ENCODE measurements around the gene GAD1.

Gene GAD1

DNA sequence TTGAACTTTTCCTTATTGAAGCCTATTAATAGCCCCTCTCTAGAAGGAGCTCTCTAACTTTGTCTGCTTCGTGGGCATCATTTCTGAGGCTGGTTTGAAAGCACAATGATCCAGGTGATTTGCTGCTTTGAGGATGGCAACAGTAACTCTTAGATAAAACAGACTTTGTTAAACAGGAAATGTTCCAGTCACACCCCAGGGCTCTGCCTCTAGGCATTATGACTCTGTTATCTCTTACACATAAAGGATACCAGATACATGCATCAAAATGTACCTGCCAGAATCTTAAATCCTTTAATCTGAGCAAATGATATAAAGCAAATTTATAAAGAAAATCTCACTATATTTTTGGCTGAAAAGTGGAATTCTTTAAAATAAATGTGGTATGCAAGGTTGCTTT lies 52.3 kb downstream of the GAD1 start:
- H3K36me3 ChIP-seq (ENCODE audit: control insufficient read depth, insufficient read depth, low read length) = no peaks in the 10 kb centered on the region
- H3K9ac ChIP-seq (ENCODE audit: low read length) = no peak overlapping the region
- no peak overlapping the region for H3K4me3 ChIP-seq (ENCODE audit: low read length)
- H3K4me1 ChIP-seq (ENCODE audit: control insufficient read depth, insufficient read depth, low read length) = no peaks in the 10 kb centered on the region
- H3K27me3 ChIP-seq (ENCODE audit: control insufficient read depth, insufficient read depth, low read length) = no peaks in the 10 kb centered on the region
- H3K9me3 ChIP-seq (ENCODE audit: control insufficient read depth, low read length) = no peaks in the 10 kb centered on the region

GRCh38 chr2:170869461-170869860 lies 52.8 kb downstream of the GAD1 start:
- Histone ChIP-seq H3K9ac (ENCODE audit: low read length) (no peak overlapping the region), H3K4me1 (ENCODE audit: control insufficient read depth, insufficient read depth, low read length) (no peaks in the 10 kb centered on the region), H3K9me3 (ENCODE audit: control insufficient read depth, low read length) (no peaks in the 10 kb centered on the region), H3K27me3 (ENCODE audit: control insufficient read depth, insufficient read depth, low read length) (no peaks in the 10 kb centered on the region), H3K4me3 (ENCODE audit: low read length) (no peak overlapping the region), H3K36me3 (ENCODE audit: control insufficient read depth, insufficient read depth, low read length) (no peaks in the 10 kb centered on the region)

DNA sequence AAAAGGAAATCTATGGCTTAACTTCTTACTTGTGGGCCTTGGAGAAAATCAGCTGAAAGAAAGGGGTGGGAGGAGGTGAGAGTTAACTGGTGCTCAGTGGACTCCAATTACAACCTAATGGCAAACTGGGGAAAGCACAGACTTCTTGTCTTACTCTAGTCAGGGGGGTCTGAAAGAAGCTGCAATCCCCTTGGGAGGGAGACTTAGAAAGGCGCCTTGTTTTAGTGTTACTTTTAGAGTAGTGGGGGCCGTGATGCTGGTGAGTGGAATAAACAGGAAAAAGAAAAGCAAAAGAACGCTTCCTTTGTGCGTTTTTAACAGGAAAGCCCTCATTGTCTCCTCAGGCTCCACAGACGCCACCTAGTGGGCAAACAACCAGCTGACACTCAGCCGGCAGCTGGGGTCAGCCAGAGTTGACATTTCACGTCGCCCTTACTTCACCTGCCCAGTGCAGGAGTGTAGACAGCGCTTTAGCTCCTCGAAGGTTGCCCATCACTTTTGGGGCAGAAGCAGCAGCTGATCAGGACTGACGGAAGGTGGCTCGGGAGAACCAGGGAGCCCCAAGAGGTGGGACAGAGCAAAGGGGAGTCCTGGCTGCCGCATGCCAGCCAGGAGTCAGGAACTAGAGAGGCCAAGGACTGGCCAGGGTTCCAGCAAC lies 56.5 kb downstream of the GAD1 start:
- Histone ChIP-seq H3K4me1 (ENCODE audit: control insufficient read depth, insufficient read depth, low read length) (no peaks in the 10 kb centered on the region), H3K36me3 (ENCODE audit: control insufficient read depth, insufficient read depth, low read length) (no peaks in the 10 kb centered on the region), H3K9me3 (ENCODE audit: control insufficient read depth, low read length) (no peaks in the 10 kb centered on the region), H3K9ac (ENCODE audit: low read length) (no peak overlapping the region), H3K27me3 (ENCODE audit: control insufficient read depth, insufficient read depth, low read length) (no peaks in the 10 kb centered on the region), H3K4me3 (ENCODE audit: low read length) (no peak overlapping the region)

DNA sequence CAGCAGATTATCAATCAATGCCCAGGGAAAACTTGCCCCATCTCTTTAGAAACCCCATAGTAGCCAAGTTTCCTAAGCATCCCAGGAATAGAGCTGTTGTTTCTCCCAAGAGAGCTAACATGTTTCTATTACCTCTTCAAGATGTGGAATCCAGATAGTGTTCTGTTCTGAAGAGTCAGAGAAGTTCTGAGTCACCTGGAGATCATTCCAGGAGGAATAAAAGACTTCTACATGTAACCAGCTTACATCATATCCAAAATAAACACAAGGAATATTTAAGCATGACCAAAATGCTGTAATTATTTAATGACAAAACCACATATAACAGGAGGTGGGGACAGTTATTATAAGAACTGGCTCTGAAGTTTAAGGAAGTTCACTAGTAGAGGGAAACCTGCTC lies 61.4 kb downstream of the GAD1 start:
- Histone ChIP-seq H3K4me1 (ENCODE audit: control insufficient read depth, insufficient read depth, low read length) (no peaks in the 10 kb centered on the region), H3K27me3 (ENCODE audit: control insufficient read depth, insufficient read depth, low read length) (no peaks in the 10 kb centered on the region), H3K36me3 (ENCODE audit: control insufficient read depth, insufficient read depth, low read length) (no peaks in the 10 kb centered on the region), H3K4me3 (ENCODE audit: low read length) (no peak overlapping the region), H3K9ac (ENCODE audit: low read length) (no peak overlapping the region), H3K9me3 (ENCODE audit: control insufficient read depth, low read length) (no peaks in the 10 kb centered on the region)

DNA sequence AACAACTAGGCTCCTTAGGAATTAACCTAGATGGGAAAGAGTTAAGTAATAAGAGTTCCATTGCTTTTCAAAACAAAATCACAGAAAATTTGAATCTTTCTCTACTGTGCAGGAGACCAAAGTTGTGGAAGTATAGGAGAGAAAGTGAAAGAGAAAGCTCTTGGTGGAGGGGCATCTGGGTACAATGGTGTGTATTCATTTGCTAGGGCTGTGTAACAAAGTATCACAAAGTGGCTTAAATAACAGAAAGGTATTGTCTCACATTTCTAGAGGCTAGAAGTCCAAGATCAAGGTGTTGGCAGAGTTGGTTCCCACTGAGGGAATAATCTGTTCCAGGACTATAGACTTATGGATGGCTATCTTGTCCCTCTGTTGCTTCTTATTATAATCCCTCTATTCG lies 61.8 kb downstream of the GAD1 start:
- Histone ChIP-seq H3K4me3 (ENCODE audit: low read length) (no peak overlapping the region), H3K9ac (ENCODE audit: low read length) (no peak overlapping the region), H3K36me3 (ENCODE audit: control insufficient read depth, insufficient read depth, low read length) (no peaks in the 10 kb centered on the region), H3K4me1 (ENCODE audit: control insufficient read depth, insufficient read depth, low read length) (no peaks in the 10 kb centered on the region), H3K9me3 (ENCODE audit: control insufficient read depth, low read length) (no peaks in the 10 kb centered on the region), H3K27me3 (ENCODE audit: control insufficient read depth, insufficient read depth, low read length) (no peaks in the 10 kb centered on the region)

- H3K9me3 ChIP-seq (ENCODE audit: control insufficient read depth, low read length) = no peaks in the 10 kb centered on the region
- H3K4me1 ChIP-seq (ENCODE audit: control insufficient read depth, insufficient read depth, low read length) = no peaks in the 10 kb centered on the region
- H3K4me3 ChIP-seq (ENCODE audit: low read length) = no peak overlapping the region
- H3K36me3 ChIP-seq (ENCODE audit: control insufficient read depth, insufficient read depth, low read length) = no peaks in the 10 kb centered on the region
- peaks cover 6% of the 10 kb centered on the region for H3K27me3 ChIP-seq (ENCODE audit: control insufficient read depth, insufficient read depth, low read length)
- no peak overlapping the region for H3K9ac ChIP-seq (ENCODE audit: low read length)
Observed at GRCh38 chr2:170881840-170882239, 65.2 kb downstream of the GAD1 start.

DNA sequence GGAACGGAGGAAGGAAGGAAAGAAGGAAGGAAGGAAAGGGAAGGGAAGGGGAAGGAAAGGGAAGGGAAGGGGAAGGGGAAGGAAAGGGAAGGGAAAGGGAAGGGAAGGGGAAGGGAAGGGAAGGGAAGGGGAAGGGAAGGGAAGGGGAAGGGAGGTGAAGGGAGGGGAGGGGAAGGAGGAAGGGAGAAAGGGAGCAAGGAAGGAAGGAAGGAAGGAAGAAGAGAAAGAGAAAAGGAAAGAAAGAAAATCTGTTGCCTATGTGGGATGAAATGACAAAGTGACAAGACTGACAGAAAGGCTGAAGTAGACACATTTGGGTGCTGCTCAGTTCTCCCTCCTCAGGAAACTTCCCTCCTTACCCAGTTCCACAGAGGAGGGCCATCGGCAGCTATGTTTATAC lies 66.1 kb downstream of the GAD1 start:
- Histone ChIP-seq H3K9me3 (ENCODE audit: control insufficient read depth, low read length) (no peaks in the 10 kb centered on the region), H3K9ac (ENCODE audit: low read length) (no peak overlapping the region), H3K4me3 (ENCODE audit: low read length) (no peak overlapping the region), H3K36me3 (ENCODE audit: control insufficient read depth, insufficient read depth, low read length) (no peaks in the 10 kb centered on the region), H3K27me3 (ENCODE audit: control insufficient read depth, insufficient read depth, low read length) (peaks cover 6% of the 10 kb centered on the region), H3K4me1 (ENCODE audit: control insufficient read depth, insufficient read depth, low read length) (no peaks in the 10 kb centered on the region)

DNA sequence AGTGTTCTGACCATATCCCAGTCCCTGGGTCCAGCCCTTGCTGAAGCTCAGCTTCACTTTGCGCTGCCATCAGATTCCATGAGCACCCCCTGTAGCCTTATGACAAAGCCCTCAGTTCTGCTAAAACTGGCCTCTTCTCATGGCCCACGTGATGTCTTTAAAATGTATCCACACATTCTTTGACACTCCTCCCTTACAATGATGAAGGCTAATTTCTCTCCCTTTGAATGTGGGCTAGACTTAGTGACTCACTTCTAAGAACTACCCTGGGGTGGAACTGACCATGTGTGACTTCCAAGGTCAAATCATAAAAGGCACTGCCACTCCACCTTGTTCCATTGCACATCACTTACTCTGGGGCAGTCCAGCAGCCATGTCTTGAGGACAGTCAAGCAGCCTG lies 67.0 kb downstream of the GAD1 start:
- H3K4me3 ChIP-seq (ENCODE audit: low read length) = no peak overlapping the region
- peaks cover 6% of the 10 kb centered on the region for H3K27me3 ChIP-seq (ENCODE audit: control insufficient read depth, insufficient read depth, low read length)
- no peaks in the 10 kb centered on the region for H3K36me3 ChIP-seq (ENCODE audit: control insufficient read depth, insufficient read depth, low read length)
- no peaks in the 10 kb centered on the region for H3K4me1 ChIP-seq (ENCODE audit: control insufficient read depth, insufficient read depth, low read length)
- H3K9ac ChIP-seq (ENCODE audit: low read length) = no peak overlapping the region
- H3K9me3 ChIP-seq (ENCODE audit: control insufficient read depth, low read length) = no peaks in the 10 kb centered on the region

DNA sequence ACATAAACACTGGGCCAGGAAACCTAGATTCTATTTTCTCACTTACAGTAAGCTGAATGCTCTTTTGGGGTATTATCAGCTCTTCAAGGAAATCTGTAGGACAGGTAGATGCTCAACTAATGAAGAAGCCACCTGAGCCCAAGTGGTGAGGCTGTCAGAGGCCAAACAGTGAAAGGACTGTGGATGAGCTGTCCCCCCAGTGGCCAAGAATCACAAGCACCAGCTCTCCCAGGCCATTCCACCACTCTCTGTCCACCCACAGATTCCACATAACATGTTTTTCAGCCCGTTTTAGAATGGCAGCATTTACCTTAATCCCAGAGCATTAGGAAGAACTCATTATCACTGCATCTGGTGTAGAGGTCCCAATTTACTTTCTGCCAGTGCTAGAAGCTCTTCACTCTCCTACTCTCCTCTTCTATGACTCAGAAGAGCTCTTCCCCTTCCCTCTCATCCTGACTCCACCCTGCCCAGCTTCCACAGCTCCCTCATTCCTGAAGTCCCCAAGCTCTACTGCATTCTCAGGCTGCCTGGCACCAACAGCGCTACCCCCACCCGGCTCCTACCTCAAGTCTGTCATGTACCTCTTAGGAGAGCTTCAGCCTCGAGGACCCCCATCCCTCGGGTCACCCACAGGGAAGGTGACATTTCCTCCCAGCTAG lies 68.6 kb downstream of the GAD1 start:
- H3K36me3 ChIP-seq (ENCODE audit: control insufficient read depth, insufficient read depth, low read length) = no peaks in the 10 kb centered on the region
- peaks cover 8% of the 10 kb centered on the region for H3K27me3 ChIP-seq (ENCODE audit: control insufficient read depth, insufficient read depth, low read length)
- no peak overlapping the region for H3K4me3 ChIP-seq (ENCODE audit: low read length)
- H3K4me1 ChIP-seq (ENCODE audit: control insufficient read depth, insufficient read depth, low read length) = no peaks in the 10 kb centered on the region
- no peaks in the 10 kb centered on the region for H3K9me3 ChIP-seq (ENCODE audit: control insufficient read depth, low read length)
- no peak overlapping the region for H3K9ac ChIP-seq (ENCODE audit: low read length)

DNA sequence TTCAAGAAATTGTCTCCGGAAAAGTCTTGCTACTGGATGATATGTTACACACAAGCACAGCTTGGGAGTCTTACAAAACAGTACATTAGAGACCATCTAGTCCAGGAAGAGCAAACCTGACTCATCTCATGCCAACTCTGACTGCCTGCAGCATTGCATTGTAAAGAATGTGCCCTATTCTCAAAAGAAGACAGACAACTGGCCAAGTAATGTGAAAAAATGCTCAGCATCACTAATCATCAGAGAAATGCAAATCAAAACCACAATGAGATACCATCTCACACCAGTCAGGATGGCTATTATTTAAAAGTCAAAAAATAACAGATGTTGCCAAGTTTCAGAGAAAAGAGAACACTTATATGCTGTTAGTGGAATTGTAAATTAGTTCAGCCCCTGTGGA lies 69.7 kb downstream of the GAD1 start:
- Histone ChIP-seq H3K27me3 (ENCODE audit: control insufficient read depth, insufficient read depth, low read length) (peaks cover 8% of the 10 kb centered on the region), H3K36me3 (ENCODE audit: control insufficient read depth, insufficient read depth, low read length) (no peaks in the 10 kb centered on the region), H3K4me1 (ENCODE audit: control insufficient read depth, insufficient read depth, low read length) (no peaks in the 10 kb centered on the region), H3K9ac (ENCODE audit: low read length) (no peak overlapping the region), H3K9me3 (ENCODE audit: control insufficient read depth, low read length) (no peaks in the 10 kb centered on the region), H3K4me3 (ENCODE audit: low read length) (no peak overlapping the region)

- Histone ChIP-seq H3K4me1 (ENCODE audit: control insufficient read depth, insufficient read depth, low read length) (no peaks in the 10 kb centered on the region), H3K27me3 (ENCODE audit: control insufficient read depth, insufficient read depth, low read length) (peaks cover 8% of the 10 kb centered on the region), H3K9me3 (ENCODE audit: control insufficient read depth, low read length) (no peaks in the 10 kb centered on the region), H3K4me3 (ENCODE audit: low read length) (no peak overlapping the region), H3K9ac (ENCODE audit: low read length) (no peak overlapping the region), H3K36me3 (ENCODE audit: control insufficient read depth, insufficient read depth, low read length) (no peaks in the 10 kb centered on the region)
Observed at GRCh38 chr2:170887496-170887895, 70.8 kb downstream of the GAD1 start.

DNA sequence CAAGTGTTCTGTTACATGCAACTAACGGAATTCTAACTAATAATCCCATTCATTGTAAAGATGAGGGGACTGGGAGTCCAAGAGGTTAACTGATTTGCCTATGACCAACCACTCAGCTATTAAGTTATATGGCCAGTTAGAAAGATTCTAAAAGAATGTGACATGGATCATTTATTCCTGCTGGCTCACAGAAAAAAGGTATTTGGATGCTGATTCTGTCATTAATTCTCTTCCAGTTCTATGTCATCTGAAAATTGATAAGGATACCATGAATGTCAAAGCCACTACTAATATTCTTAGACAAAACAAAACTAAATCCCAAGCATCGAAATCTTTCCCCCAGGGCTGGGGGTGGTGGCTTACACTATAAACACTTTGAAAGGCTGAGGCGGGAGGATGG lies 71.2 kb downstream of the GAD1 start:
- Histone ChIP-seq H3K4me1 (ENCODE audit: control insufficient read depth, insufficient read depth, low read length) (no peaks in the 10 kb centered on the region), H3K9me3 (ENCODE audit: control insufficient read depth, low read length) (no peaks in the 10 kb centered on the region), H3K9ac (ENCODE audit: low read length) (no peak overlapping the region), H3K4me3 (ENCODE audit: low read length) (no peak overlapping the region), H3K27me3 (ENCODE audit: control insufficient read depth, insufficient read depth, low read length) (peaks cover 8% of the 10 kb centered on the region), H3K36me3 (ENCODE audit: control insufficient read depth, insufficient read depth, low read length) (no peaks in the 10 kb centered on the region)

GRCh38 chr2:170891893-170892292 lies 75.2 kb downstream of the GAD1 start:
- H3K9me3 ChIP-seq (ENCODE audit: control insufficient read depth, low read length) = no peaks in the 10 kb centered on the region
- H3K9ac ChIP-seq (ENCODE audit: low read length) = no peak overlapping the region
- no peaks in the 10 kb centered on the region for H3K36me3 ChIP-seq (ENCODE audit: control insufficient read depth, insufficient read depth, low read length)
- peaks cover 3% of the 10 kb centered on the region for H3K27me3 ChIP-seq (ENCODE audit: control insufficient read depth, insufficient read depth, low read length)
- H3K4me1 ChIP-seq (ENCODE audit: control insufficient read depth, insufficient read depth, low read length) = no peaks in the 10 kb centered on the region
- H3K4me3 ChIP-seq (ENCODE audit: low read length) = no peak overlapping the region

Measured in mucosa of stomach (tissue), 1 donor.